ENCODE results near the gene AQP12B.

GRCh38 chr2:240644859-240645301 lies 37.8 kb downstream of the AQP12B start:
- TF ChIP-seq POLR2A (IDR thresholded peaks at IDR 0.05) (no peak), CTCF (IDR thresholded peaks at IDR 0.05) (no peak)

Data from testis (tissue), 2 donors.